ENCODE measurements around the gene FLVCR2. TPM values are rescaled to one million over a fixed set of nuclear protein-coding genes. Genes with fewer than 3 reads are reported as not detected.

Gene FLVCR2
- total and polyA plus RNA-seq, 2 of the 13 experiments (the other 11 are each of a cell fraction or from before 2014, with no cell fraction given), result 9.9 to 10.5 TPM

- no peak for TF ChIP-seq ZNF512B (CRISPR knock-in tag; IDR thresholded peaks at IDR 0.05; ENCODE audit: borderline replicate concordance)
- peak; percentile 86 for TF ChIP-seq ZMYM3 (CRISPR knock-in tag; IDR thresholded peaks at IDR 0.05)
- TF ChIP-seq CBFB (CRISPR knock-in tag; IDR thresholded peaks at IDR 0.05), result peak; percentile 92
- peak; percentile 89 for TF ChIP-seq KDM2A (CRISPR knock-in tag; IDR thresholded peaks at IDR 0.05; ENCODE audit: borderline replicate concordance, low read depth)
- peak; percentile 98 for TF ChIP-seq NCOA2 (CRISPR knock-in tag; IDR thresholded peaks at IDR 0.05)
Measured at GRCh38 chr14:75648066-75648838, 69.8 kb downstream of the FLVCR2 start (continued).

GRCh38 chr14:75649337-75649736 lies 70.9 kb downstream of the FLVCR2 start:
- no peak overlapping the region for H2AFZ ChIP-seq (ENCODE audit: low read length)
- no peaks in the 10 kb centered on the region for H4K20me1 ChIP-seq (ENCODE audit: insufficient read depth, low read length)
- no peak for TF ChIP-seq ZNF841 (CRISPR knock-in tag; IDR thresholded peaks at IDR 0.05; ENCODE audit: borderline replicate concordance)
- TF ChIP-seq MYC (CRISPR knock-in tag; IDR thresholded peaks at IDR 0.05; ENCODE audit: borderline replicate concordance), result no peak
- TF ChIP-seq ZNF280D (CRISPR knock-in tag; IDR thresholded peaks at IDR 0.05), result 0 out of 2 replicates have a peak, but pooled peaks have one; percentile 17
- no peak for TF ChIP-seq ZNF598 (CRISPR knock-in tag; IDR thresholded peaks at IDR 0.05; ENCODE audit: borderline replicate concordance)
- TF ChIP-seq PLRG1 (conservative IDR thresholded peaks at IDR 0.05), result no peak
- TF ChIP-seq FOSL1 (CRISPR knock-in tag; IDR thresholded peaks at IDR 0.05; ENCODE audit: borderline replicate concordance), result no peak
- TF ChIP-seq TBX3 (IDR thresholded peaks at IDR 0.05; ENCODE audit: borderline replicate concordance), result no peak
- no peak for TF ChIP-seq ZNF335 (CRISPR knock-in tag; IDR thresholded peaks at IDR 0.05)
- peak; percentile 97 for TF ChIP-seq ZNF329 (CRISPR knock-in tag; IDR thresholded peaks at IDR 0.05; ENCODE audit: low read depth)
- TF ChIP-seq BRD4 (CRISPR knock-in tag; IDR thresholded peaks at IDR 0.05), result no peak
- H3K27ac ChIP-seq (ENCODE audit: extremely low read length, insufficient read depth, low read length), result peak overlapping the region; percentile 97
- no peaks in the 10 kb centered on the region for H3K79me2 ChIP-seq (ENCODE audit: insufficient read depth, low read length)
- ChIA-PET POLR2A (interaction anchor here (1.1 to 7.5 kb wide), 5 partner anchors 9 to 109 kb away, joined by 3 to 127 read pairs (median 15); partner anchors contain the start of genes ERG28, FLVCR2 and TTLL5), CTCF (ENCODE audit: low intra/inter-chr PET ratio, low total read pairs) (interaction anchor here (1.2 kb wide), 1 partner anchor 72 kb away, joined by 4 read pairs; no protein-coding TSS in a partner anchor)
- ATAC-seq, result no peak
- in situ Hi-C loops (cut with HindIII; ENCODE audit: extremely low pct_ligation_motif_present, low pct_unique_long_range_greater_than_20kb) (no loop called here), intact Hi-C loops (cut with micrococcal nuclease; ENCODE audit: unreplicated experiment) (loop anchor here (2.0 kb wide), 2 partner anchors 23 to 131 kb away; no protein-coding TSS in a partner anchor)
- no peaks in the 10 kb centered on the region for H3K9me3 ChIP-seq (ENCODE audit: low read length)
- 100% methylated on average over 1 of the region's 1 CpG for WGBS (ENCODE audit: low lambda C conversion rate)
- peaks cover 98% of the 10 kb centered on the region for H3K4me1 ChIP-seq (ENCODE audit: insufficient read depth, low read length)
- no peak overlapping the region for H3K4me3 ChIP-seq (replicated peaks in 1 of 3; ENCODE audit: insufficient read depth in 1 of 3, low read depth in 2 of 3, low read length in 3 of 3)
- FAIRE-seq, result no peak
- no peak for DNase-seq (ENCODE audit: low spot score)
- no TSS peak for BruUV-seq (replicated peaks)
- peak overlapping the region; percentile 67; the same call in 1 of the 2 replicates for H3K4me2 ChIP-seq (ENCODE audit: low read depth, low read length)
- no peaks in the 10 kb centered on the region for H3K27me3 ChIP-seq (ENCODE audit: control insufficient read depth in 1 of 2, insufficient read depth in 2 of 2, low read length in 2 of 2)
- H3K9ac ChIP-seq (ENCODE audit: insufficient read depth, low read depth, low read length), result peak overlapping the region; percentile 70
- peaks cover 0 to 10% of the 10 kb centered on the region in 2 experiments; a peak in 3 of 5 replicates for H3K36me3 ChIP-seq (replicated peaks in 1 of 2; ENCODE audit: control insufficient read depth in 1 of 2, insufficient read depth in 2 of 2, low read length in 2 of 2)

Measured in HepG2 (cell line).